KMS-11 (cell line): ENCODE results near the gene MUL1.
"Not testable (repeated sequence)": the region's sequence is repeated elsewhere in the genome, so short reads cannot be mapped to it uniquely, and the experiment has no call there.

ENCODE experiments used
- H2AFZ ChIP-seq: fragments of 200-600 bp; sonication (generic); 2 replicates; pipeline ENCODE4 v1.6.1; 2016; ENCODE audit warnings: antibody characterized with exemption, mixed run types, low read depth
- H3K27ac ChIP-seq: fragments of 200-600 bp; sonication (generic); 2 replicates; pipeline ENCODE4 v1.6.1; 2016; ENCODE audit warnings: mild to moderate bottlenecking, mixed run types
- H3K27me3 ChIP-seq: fragments of 200-600 bp; sonication (generic); 2 replicates; pipeline ENCODE4 v1.6.1; 2017; ENCODE audit warnings: mild to moderate bottlenecking, low read depth, mixed run types, moderate library complexity; ENCODE audit not compliant: insufficient read depth
- H3K36me3 ChIP-seq: fragments of 200-600 bp; sonication (generic); 2 replicates; pipeline ENCODE4 v1.6.1; 2017; ENCODE audit warnings: mild to moderate bottlenecking, mixed run types; ENCODE audit not compliant: insufficient read depth
- H3K4me1 ChIP-seq: fragments of 200-600 bp; sonication (generic); 2 replicates; pipeline ENCODE4 v1.6.1; 2016; ENCODE audit warnings: mild to moderate bottlenecking, low read depth, mixed run types; ENCODE audit not compliant: poor library complexity, severe bottlenecking
- H3K4me2 ChIP-seq: fragments of 200-600 bp; sonication (generic); 2 replicates; pipeline ENCODE4 v1.7.0; 2016; ENCODE audit warnings: mild to moderate bottlenecking, mixed run types
- H3K4me3 ChIP-seq: fragments of 200-600 bp; sonication (generic); IDR thresholded peaks from 2 replicates; pipeline ENCODE4 v1.6.1; 2017; ENCODE audit warnings: low read depth, low read length, mixed read lengths; ENCODE audit not compliant: insufficient read depth
- H3K79me2 ChIP-seq: fragments of 200-600 bp; sonication (generic); 2 replicates; pipeline ENCODE4 v1.6.1; 2016; ENCODE audit warnings: low read depth, mixed run types; ENCODE audit not compliant: insufficient read depth
- H3K9ac ChIP-seq: fragments of 200-600 bp; sonication (generic); 2 replicates; pipeline ENCODE4 v1.6.1; 2016; ENCODE audit warnings: mild to moderate bottlenecking, mixed run types
- H4K20me1 ChIP-seq: fragments of 200-600 bp; sonication (generic); 2 replicates; pipeline ENCODE4 v1.6.1; 2016; ENCODE audit warnings: mild to moderate bottlenecking, mixed run types; ENCODE audit not compliant: insufficient read depth
- TF ChIP-seq, protein P1 (sequence below): fragments of 200-600 bp; sonication (generic); conservative IDR thresholded peaks from 2 replicates; pipeline ENCODE4 v1.6.1; 2017; ENCODE audit warnings: low read depth, mild to moderate bottlenecking, antibody characterized with exemption, low read length, moderate library complexity, mixed read lengths

Gene MUL1

DNA sequence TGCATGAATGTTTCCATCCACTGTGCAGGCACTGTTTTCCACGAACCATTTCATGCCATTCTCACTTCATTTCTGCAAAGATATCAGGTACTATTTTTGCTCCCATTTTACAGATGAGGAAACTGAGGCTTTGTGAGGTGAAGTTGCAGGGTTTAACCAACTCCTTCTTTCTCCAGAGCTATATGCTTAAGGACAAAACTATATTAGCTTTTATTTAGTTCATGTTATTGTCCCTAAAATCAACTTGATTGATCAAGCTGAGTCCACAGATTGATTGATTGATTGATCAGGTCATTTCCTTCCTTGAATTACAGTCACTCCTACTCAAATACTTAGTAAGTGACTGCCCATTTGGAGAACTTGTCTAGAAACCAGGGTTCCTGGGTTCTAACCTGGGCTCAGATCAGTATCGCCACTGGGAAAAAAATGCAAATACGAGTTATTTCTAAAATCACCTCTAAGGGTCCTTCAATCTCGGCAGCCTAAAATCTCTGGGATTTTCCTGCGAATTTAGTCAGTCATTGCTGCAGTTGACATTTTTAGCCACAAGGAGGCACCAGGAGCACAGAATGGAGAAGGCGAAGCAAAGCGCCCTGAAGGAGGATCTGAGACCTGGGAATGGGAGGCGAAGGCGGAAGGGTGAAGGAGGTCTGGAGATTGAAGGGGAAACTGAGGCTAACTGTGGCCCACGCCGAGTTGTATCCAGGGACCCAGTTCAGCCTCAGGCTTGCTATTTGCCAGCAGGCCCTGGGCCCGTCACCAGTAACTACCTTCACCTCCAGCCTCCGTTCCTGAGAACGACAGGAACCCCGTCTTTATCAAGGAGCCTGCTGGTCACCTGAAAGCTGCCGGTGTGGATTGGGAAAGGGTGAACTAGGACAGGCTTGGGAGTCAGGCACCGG lies 14.3 kb upstream of the MUL1 start:
- H3K4me3 ChIP-seq, result no peak overlapping the region
- no peaks in the 10 kb centered on the region for H3K4me1 ChIP-seq
- H2AFZ ChIP-seq, result no peak overlapping the region
- no peak overlapping the region for H3K4me2 ChIP-seq
- TF ChIP-seq, protein P1, sequence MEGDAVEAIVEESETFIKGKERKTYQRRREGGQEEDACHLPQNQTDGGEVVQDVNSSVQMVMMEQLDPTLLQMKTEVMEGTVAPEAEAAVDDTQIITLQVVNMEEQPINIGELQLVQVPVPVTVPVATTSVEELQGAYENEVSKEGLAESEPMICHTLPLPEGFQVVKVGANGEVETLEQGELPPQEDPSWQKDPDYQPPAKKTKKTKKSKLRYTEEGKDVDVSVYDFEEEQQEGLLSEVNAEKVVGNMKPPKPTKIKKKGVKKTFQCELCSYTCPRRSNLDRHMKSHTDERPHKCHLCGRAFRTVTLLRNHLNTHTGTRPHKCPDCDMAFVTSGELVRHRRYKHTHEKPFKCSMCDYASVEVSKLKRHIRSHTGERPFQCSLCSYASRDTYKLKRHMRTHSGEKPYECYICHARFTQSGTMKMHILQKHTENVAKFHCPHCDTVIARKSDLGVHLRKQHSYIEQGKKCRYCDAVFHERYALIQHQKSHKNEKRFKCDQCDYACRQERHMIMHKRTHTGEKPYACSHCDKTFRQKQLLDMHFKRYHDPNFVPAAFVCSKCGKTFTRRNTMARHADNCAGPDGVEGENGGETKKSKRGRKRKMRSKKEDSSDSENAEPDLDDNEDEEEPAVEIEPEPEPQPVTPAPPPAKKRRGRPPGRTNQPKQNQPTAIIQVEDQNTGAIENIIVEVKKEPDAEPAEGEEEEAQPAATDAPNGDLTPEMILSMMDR, result peak; percentile 87
- H3K9ac ChIP-seq, result no peak overlapping the region
- H3K36me3 ChIP-seq, result no peaks in the 10 kb centered on the region
- H3K27me3 ChIP-seq, result peaks cover 63% of the 10 kb centered on the region
- no peaks in the 10 kb centered on the region for H4K20me1 ChIP-seq
- H3K79me2 ChIP-seq, result no peaks in the 10 kb centered on the region
- H3K27ac ChIP-seq, result no peak overlapping the region

DNA sequence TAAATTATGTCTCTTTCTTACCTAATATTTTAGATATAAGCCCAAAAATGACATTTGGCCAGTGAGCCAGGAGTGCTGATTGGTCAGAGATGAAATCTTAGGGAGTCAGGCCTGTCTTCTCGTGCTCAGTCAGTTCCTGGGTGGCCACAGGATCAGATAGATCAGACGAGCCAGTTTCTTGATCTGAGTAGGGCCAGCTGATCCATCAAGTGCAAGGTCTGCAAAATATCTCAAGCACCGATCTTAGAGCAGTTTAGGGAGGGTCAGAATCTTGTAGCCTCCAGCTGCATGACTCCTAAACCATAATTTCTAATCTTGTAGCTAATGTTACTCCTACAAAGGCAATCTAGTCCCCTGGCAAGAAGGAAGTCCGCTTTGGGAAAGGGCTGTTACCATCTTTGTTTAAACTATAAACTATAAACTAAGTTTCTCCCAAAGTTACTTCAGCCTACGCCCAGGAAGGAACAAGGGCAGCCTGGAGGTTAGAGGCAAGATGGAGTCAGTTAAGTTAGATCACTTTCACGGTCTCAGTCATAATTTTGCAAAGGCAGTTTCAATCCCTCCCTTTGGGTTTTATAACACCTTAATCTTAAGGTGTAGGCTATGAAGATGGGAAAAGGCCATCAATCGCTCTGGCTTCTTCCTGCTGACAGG lies 11.8 kb upstream of the MUL1 start:
- peaks cover 44% of the 10 kb centered on the region for H3K27me3 ChIP-seq
- H3K36me3 ChIP-seq, H3K4me3 ChIP-seq, H3K79me2 ChIP-seq, H3K4me1 ChIP-seq, H3K27ac ChIP-seq, H3K9ac ChIP-seq, H2AFZ ChIP-seq, H4K20me1 ChIP-seq, H3K4me2 ChIP-seq: not testable (repeated sequence)

DNA sequence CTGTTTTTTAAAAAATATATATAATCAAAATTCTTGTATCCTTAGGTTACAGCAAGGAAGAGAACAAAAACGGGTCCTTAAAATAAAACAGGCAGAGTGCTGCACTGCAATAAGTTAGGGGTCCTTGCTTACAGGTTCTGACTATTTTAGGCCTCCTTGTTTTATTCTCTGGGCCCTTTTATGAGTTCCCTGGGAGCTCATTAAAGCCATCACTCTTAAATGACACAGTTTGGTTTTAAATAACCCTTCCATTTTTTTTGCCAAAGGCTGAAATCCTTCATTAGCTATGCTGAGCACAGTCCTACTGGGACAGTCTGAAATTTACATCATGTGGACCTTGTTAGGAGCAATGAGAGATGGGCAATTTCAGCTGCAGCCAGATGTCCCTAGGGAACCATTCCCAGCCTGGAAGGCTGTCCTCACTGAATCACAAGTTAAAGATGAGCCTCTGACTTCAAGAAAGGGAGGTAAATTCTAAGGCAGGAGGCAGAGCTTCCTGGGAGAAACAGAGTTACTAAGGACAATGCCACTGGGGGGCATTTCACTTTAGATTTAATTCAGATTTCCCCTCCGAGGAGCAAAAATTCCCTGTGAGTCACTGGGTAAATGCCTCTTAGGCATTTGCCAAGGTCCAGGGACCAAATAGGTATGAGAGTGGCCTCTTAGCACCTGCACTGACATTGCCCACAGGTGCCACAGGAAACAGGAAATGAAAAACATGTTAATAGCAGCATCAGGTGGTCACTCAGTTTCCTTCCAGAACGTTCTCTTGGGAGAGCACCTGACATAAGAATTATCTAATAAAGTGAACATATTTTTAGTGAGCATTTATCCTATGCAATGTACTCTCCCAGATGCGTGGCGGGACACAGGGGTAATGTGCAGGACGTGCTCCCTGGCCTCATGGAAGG lies 3.8 kb upstream of the MUL1 start:
- H2AFZ ChIP-seq, result no peak overlapping the region

DNA sequence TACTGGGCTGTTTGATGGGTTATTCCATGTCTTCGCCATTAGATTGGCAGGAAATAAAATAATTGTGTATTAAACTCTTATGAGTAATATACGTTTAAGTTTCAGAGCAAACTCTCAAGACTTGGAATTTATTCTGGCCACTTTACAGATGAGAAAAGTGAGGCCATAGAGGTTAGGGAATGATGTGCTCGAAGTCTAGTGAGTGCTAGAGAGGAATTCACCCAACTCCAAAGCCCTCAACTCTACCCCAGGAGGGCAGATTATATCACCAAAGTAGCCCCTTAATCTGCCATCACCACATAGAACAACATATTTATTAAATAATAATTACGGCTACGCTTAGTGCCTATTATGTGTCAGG lies 440 bp upstream of the MUL1 start:
- H3K4me1 ChIP-seq, result peaks cover 15% of the 10 kb centered on the region
- no peaks in the 10 kb centered on the region for H3K36me3 ChIP-seq
- H3K27ac ChIP-seq, result no peak overlapping the region
- H3K27me3 ChIP-seq, result no peaks in the 10 kb centered on the region; the same call in 1 of the 2 replicates
- peak overlapping the region; percentile 62 for H3K4me2 ChIP-seq
- H3K4me3 ChIP-seq, result peak overlapping the region; percentile 76
- H3K79me2 ChIP-seq, result peaks cover 12% of the 10 kb centered on the region; the same call in 1 of the 2 replicates
- H3K9ac ChIP-seq, result peak overlapping the region; percentile 61; the same call in 1 of the 2 replicates
- no peaks in the 10 kb centered on the region for H4K20me1 ChIP-seq
- TF ChIP-seq, protein P1, result no peak
- peak overlapping the region; percentile 90 for H2AFZ ChIP-seq

More for the DNA sequence above, 3.8 kb upstream of the MUL1 start:
- H4K20me1 ChIP-seq, result no peaks in the 10 kb centered on the region
- TF ChIP-seq, protein P1, result no peak
- H3K4me2 ChIP-seq, result no peak overlapping the region
- H3K27me3 ChIP-seq, result peaks cover 2% of the 10 kb centered on the region; the same call in 1 of the 2 replicates
- no peak overlapping the region for H3K9ac ChIP-seq
- no peak overlapping the region for H3K27ac ChIP-seq
- H3K36me3 ChIP-seq, result no peaks in the 10 kb centered on the region
- peaks cover 8% of the 10 kb centered on the region; the same call in 1 of the 2 replicates for H3K79me2 ChIP-seq
- H3K4me1 ChIP-seq, result peaks cover 10% of the 10 kb centered on the region
- H3K4me3 ChIP-seq, result no peak overlapping the region
